Upper lobe of left lung (tissue), 6 donors: Measurements from ENCODE around the gene IGF2BP3. TPM values are rescaled to one million over a fixed set of nuclear protein-coding genes. Genes with fewer than 3 reads are reported as not detected.

Source experiments
- ATAC-seq, 2 donors: fragments of 200-7000 bp; cut with Tn5 transposase; one replicate each; pipeline ENCODE4 v1.9.1; 2022; ENCODE audit warnings: mild to moderate bottlenecking in 2 of 2, moderate library complexity in 2 of 2; ENCODE audit not compliant: low FRiP score in 2 of 2
- DNase-seq, 2 donors: peaks; one replicate each; pipeline ENCODE4 v3.0.0-alpha.2; 2019 to 2020
- H3K27ac ChIP-seq, 4 donors: fragments of 200-600 bp; sonication (generic); one replicate each; pipeline ENCODE4 v1.5.1; 2016 to 2019
- H3K27me3 ChIP-seq, 4 donors: fragments of 200-600 bp; sonication (generic); one replicate each; pipeline ENCODE4 v1.5.1; 2017 to 2019
- H3K36me3 ChIP-seq, 4 donors: fragments of 200-600 bp; sonication (generic); one replicate each; pipeline ENCODE4 v1.5.1; 2016 to 2019
- H3K4me1 ChIP-seq, 4 donors: fragments of 200-600 bp; sonication (generic); one replicate each; pipeline ENCODE4 v1.5.1; 2018 to 2019
- H3K4me3 ChIP-seq, 4 donors: fragments of 200-600 bp; sonication (generic); one replicate each; pipeline ENCODE4 v1.5.1; 2017 to 2019; ENCODE audit warnings: mild to moderate bottlenecking in 2 of 4, moderate library complexity in 1 of 4
- H3K9me3 ChIP-seq, 4 donors: fragments of 200-600 bp; sonication (generic); one replicate each; pipeline ENCODE4 v1.5.1; 2018 to 2019
- EP300 ChIP-seq, 4 donors: sonication (generic); formaldehyde crosslinking; IDR thresholded peaks; one replicate each; pipeline ENCODE4 v1.5.1; 2017; ENCODE audit warnings: antibody characterized with exemption in 4 of 4, control low read depth in 2 of 4
- POLR2A ChIP-seq, 4 donors: fragments of 450-650 bp; IDR thresholded peaks; one replicate each; pipeline ENCODE4 v1.5.1; 2016 to 2017; ENCODE audit warnings: antibody characterized with exemption in 4 of 4, mild to moderate bottlenecking in 2 of 4
- POLR2AphosphoS5 ChIP-seq, 2 donors: sonication (generic); formaldehyde crosslinking; IDR thresholded peaks; one replicate each; pipeline ENCODE4 v1.5.1; 2017; ENCODE audit warnings: antibody characterized with exemption in 2 of 2
- WGBS, 2 donors: methylation state at CpG; one replicate each; pipeline ENCODE4 v1.1.5; 2017 to 2018; 5-methylcytosine and 5-hydroxymethylcytosine counted together
- total RNA-seq, 6 donors: library from RNA; depleted of rRNA in 4 of 6; stranded (reverse); fragments of >200 nt in 4 of 6; gene quantifications; one replicate each; pipeline versions ENCODE4 v1.1.0 to v1.2.1, GENCODE V29; 2016 to 2021
- TF ChIP-seq, protein P1 (sequence below), 6 experiments: fragments of 450-650 bp in 4 of 6; fragments of 200-600 bp in 2 of 6; sonication (generic) in 2 of 6; IDR thresholded peaks; one replicate each; pipeline ENCODE4 v1.5.1; 2016 to 2019; ENCODE audit warnings: antibody characterized with exemption in 6 of 6
- donor health status: DM: no; HTN: no; CAD: no; lungs with moderate emphysema.
- donor health status: DM: no; HTN: yes; CAD: no; lungs with severe emphysema.

IGF2BP3 gene
- total RNA-seq, 6 donors from 2014 or later: 0.91 to 1.5 (median 1.1) TPM; not detected in 2

DNA sequence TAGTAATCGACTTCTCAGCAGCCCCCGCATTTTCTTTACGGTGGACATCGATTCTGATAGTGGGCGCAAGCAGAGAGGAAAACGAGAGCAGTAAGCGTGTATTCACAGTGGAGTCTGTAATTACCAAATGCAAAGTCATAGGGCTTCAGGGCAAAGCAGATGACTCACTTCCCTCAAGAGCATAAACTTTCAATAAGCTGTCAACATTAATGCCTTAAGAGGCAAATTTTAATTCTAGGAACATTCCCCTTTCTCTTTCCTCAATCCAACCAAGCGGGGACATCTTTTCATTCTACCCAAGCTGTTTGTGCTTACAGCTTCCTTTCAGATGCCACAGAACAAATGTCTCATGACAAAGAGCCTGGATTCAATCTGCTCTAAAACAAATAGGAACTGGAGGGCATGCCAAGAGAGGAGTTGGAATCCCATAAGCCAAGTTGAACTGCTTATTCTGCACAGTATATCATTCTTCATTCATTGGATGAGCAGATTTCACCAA is 122.6 kb downstream of the IGF2BP3 start:
- H3K27ac ChIP-seq: peak overlapping the region in 2 of 4 donors; percentile 4 to 7
- DNase-seq (no peak), ATAC-seq (peak in 1 of 2 donors; percentile 48)
- TF ChIP-seq, protein P1, sequence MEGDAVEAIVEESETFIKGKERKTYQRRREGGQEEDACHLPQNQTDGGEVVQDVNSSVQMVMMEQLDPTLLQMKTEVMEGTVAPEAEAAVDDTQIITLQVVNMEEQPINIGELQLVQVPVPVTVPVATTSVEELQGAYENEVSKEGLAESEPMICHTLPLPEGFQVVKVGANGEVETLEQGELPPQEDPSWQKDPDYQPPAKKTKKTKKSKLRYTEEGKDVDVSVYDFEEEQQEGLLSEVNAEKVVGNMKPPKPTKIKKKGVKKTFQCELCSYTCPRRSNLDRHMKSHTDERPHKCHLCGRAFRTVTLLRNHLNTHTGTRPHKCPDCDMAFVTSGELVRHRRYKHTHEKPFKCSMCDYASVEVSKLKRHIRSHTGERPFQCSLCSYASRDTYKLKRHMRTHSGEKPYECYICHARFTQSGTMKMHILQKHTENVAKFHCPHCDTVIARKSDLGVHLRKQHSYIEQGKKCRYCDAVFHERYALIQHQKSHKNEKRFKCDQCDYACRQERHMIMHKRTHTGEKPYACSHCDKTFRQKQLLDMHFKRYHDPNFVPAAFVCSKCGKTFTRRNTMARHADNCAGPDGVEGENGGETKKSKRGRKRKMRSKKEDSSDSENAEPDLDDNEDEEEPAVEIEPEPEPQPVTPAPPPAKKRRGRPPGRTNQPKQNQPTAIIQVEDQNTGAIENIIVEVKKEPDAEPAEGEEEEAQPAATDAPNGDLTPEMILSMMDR (IDR thresholded peaks at IDR 0.05): no peak
- TF ChIP-seq EP300 (IDR thresholded peaks at IDR 0.05): no peak
- no peak for TF ChIP-seq POLR2AphosphoS5 (IDR thresholded peaks at IDR 0.05)
- TF ChIP-seq POLR2A (IDR thresholded peaks at IDR 0.05): no peak
- H3K27me3 ChIP-seq: no peaks in the 10 kb centered on the region
- H3K4me1 ChIP-seq: peaks cover 0 to 10% (median 3%) of the 10 kb centered on the region in 4 donors
- H3K9me3 ChIP-seq: no peaks in the 10 kb centered on the region
- 46 to 77% methylated on average over 8 of the region's 8 CpGs for WGBS, 2 donors
- no peaks in the 10 kb centered on the region for H3K36me3 ChIP-seq
- peak overlapping the region in 1 of 4 donors; percentile 6 for H3K4me3 ChIP-seq

DNA sequence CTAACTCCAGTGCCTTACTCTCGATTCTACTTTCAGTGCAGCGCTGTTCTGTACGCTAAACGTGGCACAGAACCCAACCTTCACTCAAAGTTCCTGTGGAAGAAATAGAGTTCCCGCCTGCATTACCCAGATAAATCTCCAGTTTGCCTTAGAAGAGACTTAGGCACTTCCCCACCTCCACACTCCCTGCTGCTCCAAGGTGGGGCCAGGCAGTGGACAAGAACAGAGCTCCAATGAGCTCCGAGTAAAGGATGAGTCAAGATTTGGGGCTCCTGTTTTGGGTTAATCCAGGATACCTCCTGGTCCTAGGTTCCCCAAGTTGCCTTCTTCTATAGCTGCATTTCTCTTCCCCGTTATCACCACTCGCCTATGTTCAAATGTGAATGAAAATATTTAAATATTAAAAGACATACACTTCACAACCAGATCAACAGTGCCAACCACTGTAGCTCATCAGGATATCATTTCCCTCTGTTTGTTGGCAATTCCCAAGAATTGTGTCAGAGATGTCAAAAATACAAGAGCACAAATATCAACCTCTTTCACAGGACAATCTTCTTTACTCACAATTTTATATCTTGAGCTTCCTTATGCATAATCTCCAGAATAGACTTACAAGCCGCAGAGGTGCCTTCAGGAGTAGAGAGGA is 123.1 kb downstream of the IGF2BP3 start:
- no peak for DNase-seq
- no peaks in the 10 kb centered on the region for H3K36me3 ChIP-seq
- peaks cover 0 to 10% (median 3%) of the 10 kb centered on the region in 4 donors for H3K4me1 ChIP-seq
- peak overlapping the region in 3 of 4 donors; percentile 6 to 32 (median 15) for H3K4me3 ChIP-seq
- H3K27me3 ChIP-seq: no peaks in the 10 kb centered on the region
- H3K27ac ChIP-seq: peak overlapping the region in 2 of 4 donors; percentile 4 to 7
- TF ChIP-seq, protein P1 (IDR thresholded peaks at IDR 0.05): no peak
- no peak for TF ChIP-seq POLR2A (IDR thresholded peaks at IDR 0.05)
- no peak for TF ChIP-seq EP300 (IDR thresholded peaks at IDR 0.05)
- no peak for TF ChIP-seq POLR2AphosphoS5 (IDR thresholded peaks at IDR 0.05)
- no peak for ATAC-seq
- WGBS, 2 donors: 66 to 75% methylated on average over 9 of the region's 9 CpGs
- H3K9me3 ChIP-seq: no peaks in the 10 kb centered on the region

DNA sequence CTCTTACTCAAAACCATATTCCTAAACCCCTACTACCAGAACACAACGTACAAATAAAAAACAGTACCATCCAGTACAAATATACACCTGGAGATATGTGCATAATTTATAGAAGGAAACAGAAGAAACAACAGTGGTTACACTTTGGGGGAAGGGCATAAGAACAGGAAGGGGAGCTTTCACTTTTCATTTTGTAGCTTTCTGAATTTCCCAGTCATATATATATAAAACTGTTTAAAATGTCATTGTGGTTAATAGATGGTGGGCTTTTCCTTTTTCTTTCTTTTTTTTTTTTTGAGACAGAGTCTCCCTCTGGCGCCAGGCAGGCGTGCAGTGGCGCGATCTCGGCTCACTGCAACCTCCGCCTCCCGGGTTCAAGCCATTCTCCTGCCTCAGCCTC is 124.0 kb downstream of the IGF2BP3 start:
- 33 to 63% methylated on average over 8 of the region's 8 CpGs for WGBS, 2 donors
- DNase-seq (peak in 1 of 2 donors; percentile 29), ATAC-seq (no peak)
- H3K4me1 ChIP-seq: peaks cover 0 to 10% (median 3%) of the 10 kb centered on the region in 4 donors
- no peaks in the 10 kb centered on the region for H3K36me3 ChIP-seq
- TF ChIP-seq, protein P1 (IDR thresholded peaks at IDR 0.05): no peak
- TF ChIP-seq POLR2A (IDR thresholded peaks at IDR 0.05): no peak
- TF ChIP-seq POLR2AphosphoS5 (IDR thresholded peaks at IDR 0.05): no peak
- no peak for TF ChIP-seq EP300 (IDR thresholded peaks at IDR 0.05)
- no peaks in the 10 kb centered on the region for H3K27me3 ChIP-seq
- peak overlapping the region in 3 of 4 donors; percentile 15 to 39 (median 32) for H3K4me3 ChIP-seq
- H3K27ac ChIP-seq: no peak overlapping the region
- H3K9me3 ChIP-seq: no peaks in the 10 kb centered on the region

DNA sequence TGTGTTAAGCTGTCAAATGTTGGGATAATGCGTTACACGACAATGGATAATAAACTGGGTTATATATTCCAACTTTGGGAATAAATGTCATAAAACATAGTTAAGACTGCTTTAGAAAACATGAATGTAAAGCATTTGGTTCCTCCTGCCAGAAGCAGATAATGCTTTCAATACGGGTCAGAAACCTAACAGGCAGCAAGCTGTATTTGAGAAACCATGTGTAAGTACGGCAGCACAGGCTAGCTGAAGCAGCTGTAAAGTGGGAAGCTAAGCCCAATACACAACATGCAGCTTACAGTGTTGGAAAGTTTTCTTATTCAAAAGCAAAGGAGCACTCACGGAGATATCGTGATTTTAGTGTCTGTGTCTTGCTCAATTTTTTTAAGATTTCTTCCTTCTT is 124.7 kb downstream of the IGF2BP3 start:
- TF ChIP-seq POLR2AphosphoS5 (IDR thresholded peaks at IDR 0.05) (no peak), EP300 (IDR thresholded peaks at IDR 0.05) (no peak), POLR2A (IDR thresholded peaks at IDR 0.05) (no peak)
- TF ChIP-seq, protein P1 (IDR thresholded peaks at IDR 0.05): no peak
- DNase-seq (no peak), ATAC-seq (no peak)
- Histone ChIP-seq H3K4me1 (peaks cover 0 to 10% (median 3%) of the 10 kb centered on the region in 4 donors), H3K36me3 (no peaks in the 10 kb centered on the region), H3K4me3 (no peak overlapping the region), H3K27ac (no peak overlapping the region), H3K27me3 (no peaks in the 10 kb centered on the region), H3K9me3 (no peaks in the 10 kb centered on the region)
- WGBS, 2 donors: 77 to 84% methylated on average over 6 of the region's 6 CpGs
